T-helper 22 cell (primary cell): Measurements from ENCODE around the gene SIGLEC5.

Experiments used
- DNase-seq: peaks from one replicate; pipeline ENCODE4 v3.0.0-alpha.2; 2020; ENCODE audit warnings: low read depth

The SIGLEC5 gene

GRCh38 chr19:51628153-51628939, 1.9 kb downstream of the SIGLEC5 start:
- DNase-seq: no peak

- DNase-seq: no peak
Observed at GRCh38 chr19:51627491-51628138, 2.6 kb downstream of the SIGLEC5 start.

GRCh38 chr19:51626675-51627074, 3.5 kb downstream of the SIGLEC5 start:
- no peak for DNase-seq

- DNase-seq: no peak
Observed at GRCh38 chr19:51621178-51621577, 9.0 kb downstream of the SIGLEC5 start.

GRCh38 chr19:51615991-51616390, 14.2 kb downstream of the SIGLEC5 start:
- no peak for DNase-seq

GRCh38 chr19:51614789-51615188, 15.4 kb downstream of the SIGLEC5 start:
- DNase-seq: no peak

GRCh38 chr19:51610576-51610975, 19.6 kb downstream of the SIGLEC5 start:
- no peak for DNase-seq

- DNase-seq: no peak
Observed at GRCh38 chr19:51607920-51608562, 22.2 kb downstream of the SIGLEC5 start.

- no peak for DNase-seq
Observed at GRCh38 chr19:51607077-51607476, 23.1 kb downstream of the SIGLEC5 start.

- DNase-seq: no peak
Observed at GRCh38 chr19:51602189-51602854, 27.9 kb downstream of the SIGLEC5 start.

GRCh38 chr19:51600940-51601580, 29.1 kb downstream of the SIGLEC5 start:
- no peak for DNase-seq

GRCh38 chr19:51599084-51599483, 31.1 kb downstream of the SIGLEC5 start:
- DNase-seq: no peak

- DNase-seq: no peak
Observed at GRCh38 chr19:51598159-51598915, 31.9 kb downstream of the SIGLEC5 start.

- no peak for DNase-seq
Observed at GRCh38 chr19:51595190-51596175, 34.7 kb downstream of the SIGLEC5 start.

GRCh38 chr19:51594774-51595109, 35.5 kb downstream of the SIGLEC5 start:
- no peak for DNase-seq

- DNase-seq: peak; percentile 90
Observed at GRCh38 chr19:51593969-51594773, 36.0 kb downstream of the SIGLEC5 start.

- DNase-seq: no peak
Observed at GRCh38 chr19:51593138-51593890, 36.9 kb downstream of the SIGLEC5 start.

- DNase-seq: no peak
Observed at GRCh38 chr19:51592521-51592920, 37.7 kb downstream of the SIGLEC5 start.

GRCh38 chr19:51590441-51590840, 39.8 kb downstream of the SIGLEC5 start:
- DNase-seq: no peak
